Mesothelial cell of epicardium (in vitro differentiated cells): ENCODE data around the gene ABCA10. TPM values are rescaled to one million over a fixed set of nuclear protein-coding genes. Genes with fewer than 3 reads are reported as not detected.

Source experiments
- DNase-seq, 2 experiments: peaks; one replicate each; pipeline ENCODE4 v3.0.0; 2021; ENCODE audit warnings: low spot score in 2 of 2; ENCODE audit not compliant: unreplicated experiment in 2 of 2
- H3K27ac Mint-ChIP-seq: 2 replicates; pipeline ENCODE4 v1.8.0; 2021; ENCODE audit warnings: mixed read lengths
- H3K27me3 Mint-ChIP-seq: 2 replicates; pipeline ENCODE4 v1.8.0; 2021; ENCODE audit warnings: low read depth, mixed read lengths
- H3K36me3 Mint-ChIP-seq: 2 replicates; pipeline ENCODE4 v1.8.0; 2021; ENCODE audit warnings: mixed read lengths
- H3K4me1 Mint-ChIP-seq: 2 replicates; pipeline ENCODE4 v1.8.0; 2021; ENCODE audit warnings: mixed read lengths
- H3K4me3 Mint-ChIP-seq: 2 replicates; pipeline ENCODE4 v1.8.0; 2021; ENCODE audit warnings: mild to moderate bottlenecking, moderate library complexity, mixed read lengths
- H3K9me3 Mint-ChIP-seq: 2 replicates; pipeline ENCODE4 v1.8.0; 2021; ENCODE audit warnings: mixed read lengths
- CTCF ChIP-seq: fragments of 200-600 bp; sonication (generic); IDR thresholded peaks from one replicate; pipeline ENCODE4 v1.5.0; 2021; ENCODE audit warnings: antibody characterized with exemption; ENCODE audit not compliant: unreplicated experiment
- total RNA-seq: library from RNA; stranded (reverse); gene quantifications from 3 replicates; pipeline ENCODE4 v1.2.1, GENCODE V29; 2021

Gene ABCA10
- total RNA-seq, 1 donor from 2014 or later = 0.74 TPM

- Mint-ChIP-seq H3K4me1 (peaks cover 2% of the 10 kb centered on the region), H3K36me3 (no peaks in the 10 kb centered on the region), H3K27ac (no peak overlapping the region), H3K9me3 (peaks cover 20% of the 10 kb centered on the region), H3K27me3 (no peaks in the 10 kb centered on the region), H3K4me3 (no peak overlapping the region)
- DNase-seq = no peak
- no peak for TF ChIP-seq CTCF
These were observed 7.8 kb upstream of the ABCA10 start for GRCh38 chr17:69236464-69236863.

- peak; percentile 65 to 81 for DNase-seq
- Mint-ChIP-seq H3K27ac (peak overlapping the region; percentile 31), H3K4me1 (peaks cover 2% of the 10 kb centered on the region), H3K9me3 (peaks cover 28% of the 10 kb centered on the region), H3K27me3 (no peaks in the 10 kb centered on the region), H3K36me3 (no peaks in the 10 kb centered on the region), H3K4me3 (no peak overlapping the region)
- TF ChIP-seq CTCF = peak; percentile 86
These were observed 6.9 kb upstream of the ABCA10 start for GRCh38 chr17:69235338-69236058.

GRCh38 chr17:69232650-69233049 is 4.0 kb upstream of the ABCA10 start:
- no peak for DNase-seq
- Mint-ChIP-seq H3K4me3 (no peak overlapping the region), H3K27ac (no peak overlapping the region), H3K36me3 (no peaks in the 10 kb centered on the region), H3K9me3 (peaks cover 30% of the 10 kb centered on the region), H3K4me1 (peaks cover 2% of the 10 kb centered on the region), H3K27me3 (peaks cover 5% of the 10 kb centered on the region)
- no peak for TF ChIP-seq CTCF

GRCh38 chr17:69231521-69231920 is 2.9 kb upstream of the ABCA10 start:
- Mint-ChIP-seq H3K4me3 (no peak overlapping the region), H3K27me3 (peaks cover 6% of the 10 kb centered on the region), H3K36me3 (no peaks in the 10 kb centered on the region), H3K27ac (no peak overlapping the region), H3K4me1 (peaks cover 2% of the 10 kb centered on the region), H3K9me3 (peaks cover 30% of the 10 kb centered on the region)
- no peak for TF ChIP-seq CTCF
- DNase-seq = no peak

GRCh38 chr17:69230939-69231338 is 2.3 kb upstream of the ABCA10 start:
- Mint-ChIP-seq H3K4me3 (no peak overlapping the region), H3K9me3 (peaks cover 30% of the 10 kb centered on the region)

More at GRCh38 chr17:69230939-69231338, 2.3 kb upstream of the ABCA10 start:
- DNase-seq = no peak
- H3K27me3 Mint-ChIP-seq = peaks cover 6% of the 10 kb centered on the region
- no peaks in the 10 kb centered on the region for H3K36me3 Mint-ChIP-seq
- peaks cover 2% of the 10 kb centered on the region for H3K4me1 Mint-ChIP-seq
- no peak overlapping the region for H3K27ac Mint-ChIP-seq
- no peak for TF ChIP-seq CTCF
